ENCODE measurements around the gene GALNT3. TPM values are rescaled to one million over a fixed set of nuclear protein-coding genes. Genes with fewer than 3 reads are reported as not detected.

The GALNT3 gene
- total and polyA plus RNA-seq, 9 of the 15 experiments (the other 6 are each of a cell fraction or from before 2014, with no cell fraction given), result 0.03 to 0.29 (median 0.06) TPM; not detected in 6

- ChIA-PET POLR2A (no interaction called here), CTCF (ENCODE audit: low intra/inter-chr PET ratio) (no interaction called here)
- H3K27me3 ChIP-seq (ENCODE audit: control insufficient read depth in 2 of 2, insufficient read depth in 2 of 2, low read length in 2 of 2), result no peaks in the 10 kb centered on the region
- in situ Hi-C loops (cut with MboI) (no loop called here), intact Hi-C loops (cut with micrococcal nuclease) (loop anchor here (10.0 kb wide), 1 partner anchor 357 kb away; no protein-coding TSS in a partner anchor)
- DNase-seq (ENCODE audit: extremely low read depth in 1 of 4, low spot score in 3 of 4) (no peak), FAIRE-seq (no peak), ATAC-seq (no peak)
- no peaks in the 10 kb centered on the region for H3K4me1 ChIP-seq (replicated peaks in 1 of 2; ENCODE audit: control insufficient read depth in 2 of 2, insufficient read depth in 2 of 2, low read length in 2 of 2)
- WGBS (ENCODE audit: insufficient coverage, low coverage, missing lambda C conversion rate), result 0% methylated on average over 3 of the region's 3 CpGs
- no peak overlapping the region for H3K4me2 ChIP-seq (ENCODE audit: insufficient read depth, low read length)
- no peak overlapping the region for H3K4me3 ChIP-seq
- no peak overlapping the region for H2AFZ ChIP-seq (ENCODE audit: low read depth, low read length)
- BruUV-seq (replicated peaks), result no TSS peak
- H3K9me3 ChIP-seq (replicated peaks; ENCODE audit: control insufficient read depth, insufficient read depth, low read depth, low read length), result no peaks in the 10 kb centered on the region; the same call in 1 of the 2 replicates
- H3K79me2 ChIP-seq (ENCODE audit: control insufficient read depth, insufficient read depth, low read length), result no peaks in the 10 kb centered on the region
- no peak overlapping the region for H3K9ac ChIP-seq (ENCODE audit: insufficient read depth in 1 of 2, low read depth in 2 of 2, low read length in 2 of 2)
- no peaks in the 10 kb centered on the region for H4K20me1 ChIP-seq (replicated peaks; ENCODE audit: control insufficient read depth, insufficient read depth, low read length)
- H3K27ac ChIP-seq (ENCODE audit: extremely low read depth, low read depth, low read length), result no peak overlapping the region
- no peaks in the 10 kb centered on the region for H3K9me1 ChIP-seq (ENCODE audit: control insufficient read depth, insufficient read depth, low read length)
- H3K36me3 ChIP-seq (ENCODE audit: control insufficient read depth, insufficient read depth, low read length), result no peaks in the 10 kb centered on the region
- TF ChIP-seq ETV6 (IDR thresholded peaks at IDR 0.05; ENCODE audit: borderline replicate concordance in 1 of 2, low read depth in 2 of 2, low read length in 1 of 2) (no peak), ETV6 (CRISPR knock-in tag; IDR thresholded peaks at IDR 0.05; ENCODE audit: borderline replicate concordance) (no peak), E2F4 (CRISPR knock-in tag; IDR thresholded peaks at IDR 0.05; ENCODE audit: low read depth) (no peak), DEAF1 (CRISPR knock-in tag; IDR thresholded peaks at IDR 0.05) (no peak), ZNF133 (CRISPR knock-in tag; IDR thresholded peaks at IDR 0.05) (no peak), ZNF561 (CRISPR knock-in tag; conservative IDR thresholded peaks at IDR 0.05) (no peak), CREB5 (CRISPR knock-in tag; IDR thresholded peaks at IDR 0.05) (no peak), ZNF436 (CRISPR knock-in tag; IDR thresholded peaks at IDR 0.05) (no peak), BRF1 (IDR thresholded peaks at IDR 0.05; ENCODE audit: borderline replicate concordance, extremely low read depth, insufficient read length) (no peak), ZNF507 (tag; conservative IDR thresholded peaks at IDR 0.05) (no peak), ARID1B (IDR thresholded peaks at IDR 0.05) (no peak), TAF9B (IDR thresholded peaks at IDR 0.05; ENCODE audit: partially characterized antibody) (no peak), ZBTB12 (CRISPR knock-in tag; IDR thresholded peaks at IDR 0.05) (no peak), PATZ1 (CRISPR knock-in tag; IDR thresholded peaks at IDR 0.05; ENCODE audit: borderline replicate concordance) (no peak), RBM34 (IDR thresholded peaks at IDR 0.05; ENCODE audit: borderline replicate concordance, insufficient read depth, low read length) (no peak), ZNF224 (CRISPR knock-in tag; IDR thresholded peaks at IDR 0.05) (no peak)
Observed at GRCh38 chr2:165772183-165772582, 21.9 kb downstream of the GALNT3 start.
